HG02870 (cell line): ENCODE results near the gene TYK2.
"Not testable (repeated sequence)": the region's sequence is repeated elsewhere in the genome, so short reads cannot be mapped to it uniquely, and the experiment has no call there.

Experiments used
- ATAC-seq: cut with Tn5 transposase; IDR thresholded peaks from one replicate; pipeline ENCODE4 v1.9.1; 2021; ENCODE audit warnings: mild to moderate bottlenecking, moderate library complexity; ENCODE audit not compliant: unreplicated experiment

The TYK2 gene

DNA sequence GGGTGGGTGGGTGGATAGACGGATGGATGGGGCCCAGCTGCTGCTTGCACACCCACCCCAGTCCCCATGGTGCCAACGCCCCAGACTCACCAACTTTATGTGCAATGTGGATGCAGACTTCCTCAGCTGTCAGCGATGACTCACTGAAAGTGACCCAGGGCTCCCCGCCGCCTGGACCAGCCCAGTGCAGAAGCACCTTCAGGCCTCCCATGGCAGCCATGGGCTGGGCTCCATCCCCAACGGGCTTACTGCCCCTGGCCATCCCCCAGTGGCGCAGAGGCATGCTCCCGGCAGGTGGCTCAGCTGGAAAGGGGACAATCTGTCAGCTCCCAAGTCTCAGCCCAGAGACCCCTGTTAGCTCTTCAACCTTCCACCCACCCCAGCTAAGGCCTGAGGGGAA lies 2.2 kb downstream of the TYK2 start:
- ATAC-seq: no peak

DNA sequence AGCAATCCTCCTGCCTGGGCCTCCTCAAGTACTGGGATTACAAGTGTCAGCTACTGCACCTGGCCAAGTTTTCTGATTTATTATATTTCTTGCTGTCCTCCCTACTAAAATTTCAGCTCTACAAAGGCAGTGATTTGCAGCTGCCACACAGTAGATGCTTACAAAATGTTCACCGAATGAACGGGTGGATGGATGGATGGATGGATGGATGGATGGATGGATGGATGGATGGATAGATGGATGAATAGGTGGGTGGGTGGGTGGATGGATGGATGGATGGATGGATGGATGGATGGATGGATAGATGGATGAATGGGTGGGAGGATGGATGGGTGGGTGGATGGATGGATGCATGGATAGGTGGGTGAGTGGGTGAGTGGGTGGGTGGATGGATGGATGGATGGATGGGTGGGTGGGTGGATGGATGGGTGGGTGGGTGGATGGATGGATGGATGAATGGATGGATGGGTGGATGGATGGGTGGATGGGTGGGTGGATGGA lies 3.2 kb downstream of the TYK2 start:
- not testable (repeated sequence) for ATAC-seq

DNA sequence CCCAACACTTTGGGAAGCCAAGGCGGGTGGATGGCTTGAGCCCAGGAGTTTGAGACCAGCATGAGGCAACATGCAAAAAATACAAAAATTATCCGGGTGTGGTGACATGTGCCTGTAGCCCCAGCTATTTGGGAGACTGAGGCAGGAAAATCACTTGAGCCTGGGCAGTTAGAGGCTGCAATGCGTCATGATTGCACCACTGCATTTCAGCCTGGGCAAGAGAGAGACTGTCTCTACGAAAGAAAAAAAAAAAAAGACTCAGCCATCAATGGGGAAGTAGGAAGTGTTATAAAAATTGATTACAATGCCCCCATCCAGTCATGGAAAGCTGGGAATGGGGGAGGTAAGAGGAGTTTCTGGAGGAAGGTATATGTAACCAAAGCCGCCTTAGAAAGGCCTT lies 5.4 kb downstream of the TYK2 start:
- ATAC-seq: no peak

DNA sequence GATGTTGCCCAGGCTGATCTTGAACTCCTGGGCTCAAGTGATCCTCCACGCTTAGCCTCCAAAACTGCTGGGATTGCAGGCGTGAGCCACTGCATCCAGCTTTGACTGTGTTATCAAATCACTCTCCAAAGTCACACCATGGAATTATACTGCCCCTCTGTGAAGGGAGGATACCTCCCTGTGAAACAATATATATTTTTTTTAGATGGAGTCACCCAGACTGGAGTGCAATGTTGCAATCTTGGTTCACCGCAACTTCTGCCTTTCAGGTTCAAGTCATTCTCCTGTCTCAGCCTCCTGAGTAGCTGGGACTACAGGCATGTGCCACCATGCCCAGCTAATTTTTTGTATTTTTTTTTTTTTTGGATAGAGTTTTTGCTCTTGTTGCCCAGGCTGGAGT lies 7.7 kb downstream of the TYK2 start:
- ATAC-seq: no peak

DNA sequence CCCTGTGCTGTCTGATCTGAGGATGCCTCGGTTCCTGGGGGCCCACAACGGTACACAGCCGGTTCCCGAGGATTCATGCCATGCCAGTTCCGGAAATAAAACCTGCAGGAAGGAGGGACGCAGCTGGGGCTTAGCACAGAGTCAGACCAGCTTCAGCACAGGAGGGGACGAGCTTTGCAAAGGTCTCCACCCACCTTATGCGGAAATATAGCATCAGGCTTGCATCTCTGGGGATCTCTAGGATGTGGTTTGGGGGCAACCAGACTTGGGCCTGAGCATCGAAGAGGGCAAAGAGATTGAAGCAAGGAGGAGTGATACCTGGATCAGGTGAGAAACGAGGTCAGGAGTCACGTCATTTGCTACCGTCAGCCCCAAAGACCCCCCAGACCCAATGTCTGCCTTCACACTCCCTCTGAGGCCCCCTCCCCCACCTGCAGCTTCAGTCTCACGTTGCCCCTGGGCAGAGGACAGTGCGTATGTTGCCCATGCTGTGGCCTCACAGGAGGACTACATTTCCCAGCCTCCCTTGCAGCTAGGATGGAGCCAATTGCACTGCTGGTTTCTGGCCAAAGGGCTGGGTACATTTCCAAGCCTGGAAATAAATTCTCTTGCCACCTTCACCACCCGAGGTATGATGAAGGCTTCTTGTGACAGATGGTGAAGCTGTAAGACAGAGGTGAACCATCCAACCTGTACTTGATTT lies 12.1 kb downstream of the TYK2 start:
- ATAC-seq: no peak

DNA sequence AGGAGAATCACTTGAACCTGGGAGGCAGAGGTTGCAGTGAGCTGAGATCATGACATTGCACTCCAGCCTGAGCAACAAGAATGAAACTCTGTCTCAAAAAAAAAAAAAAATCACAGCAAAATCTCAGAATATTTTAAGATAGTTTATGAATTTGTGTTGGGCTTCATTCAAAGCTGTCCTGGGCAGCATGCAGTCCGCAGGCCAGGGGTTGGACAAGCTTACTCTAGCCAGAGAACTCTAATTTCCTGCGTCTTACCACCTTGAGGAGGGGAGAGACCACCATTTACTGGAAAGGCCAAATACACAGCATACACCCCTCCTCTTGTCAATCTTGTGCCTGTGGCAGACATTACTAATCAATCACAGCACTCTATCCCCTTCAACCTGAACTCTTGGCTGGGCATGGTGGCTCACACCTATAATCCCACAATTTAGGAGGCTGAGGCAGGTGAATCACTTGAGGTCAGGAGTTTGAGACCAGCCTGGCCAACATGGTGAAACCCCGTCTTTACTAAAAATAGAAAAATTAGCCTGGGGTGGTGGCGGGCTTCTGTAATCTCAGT lies 13.3 kb downstream of the TYK2 start:
- ATAC-seq: not testable (repeated sequence)

DNA sequence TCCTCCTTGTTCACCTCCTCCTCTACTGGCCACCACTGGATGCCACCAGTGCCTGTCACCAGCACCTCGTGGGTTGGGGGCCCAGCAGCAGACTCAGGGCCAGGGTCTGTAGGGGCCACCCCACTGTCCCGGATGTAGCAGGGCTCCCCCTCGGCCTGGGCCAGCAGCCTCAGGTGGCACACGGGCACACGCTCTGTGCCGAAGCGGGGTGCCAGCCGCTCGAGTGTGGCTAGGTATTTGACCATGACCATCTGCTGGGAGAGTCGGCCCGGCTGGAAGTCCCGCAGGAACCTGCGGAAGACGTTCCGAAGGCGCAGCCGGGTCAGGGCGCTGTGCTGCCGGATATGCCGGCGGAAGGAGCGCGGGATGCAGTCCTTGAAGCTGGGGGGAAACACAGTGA lies 14.9 kb downstream of the TYK2 start:
- no peak for ATAC-seq

DNA sequence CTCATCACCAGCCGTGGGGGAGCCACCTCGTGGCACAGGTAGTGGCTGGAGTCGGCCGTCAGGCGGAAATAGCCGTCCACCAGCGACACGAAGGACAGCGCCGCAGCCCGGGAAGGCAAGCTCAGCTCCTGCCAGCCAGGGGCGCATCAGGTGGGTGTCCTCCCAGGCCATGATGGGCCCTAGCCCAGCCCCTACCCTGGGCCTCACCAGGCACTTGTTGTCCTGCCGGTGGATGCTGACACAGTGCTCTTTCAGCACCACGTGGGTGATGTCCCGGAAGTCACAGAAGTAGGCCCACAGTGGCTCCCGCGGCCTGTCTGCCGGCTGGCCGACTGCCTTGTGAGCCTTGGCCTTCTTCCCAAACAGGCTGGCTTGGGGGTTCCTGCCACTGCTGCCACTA lies 15.7 kb downstream of the TYK2 start:
- ATAC-seq: no peak

DNA sequence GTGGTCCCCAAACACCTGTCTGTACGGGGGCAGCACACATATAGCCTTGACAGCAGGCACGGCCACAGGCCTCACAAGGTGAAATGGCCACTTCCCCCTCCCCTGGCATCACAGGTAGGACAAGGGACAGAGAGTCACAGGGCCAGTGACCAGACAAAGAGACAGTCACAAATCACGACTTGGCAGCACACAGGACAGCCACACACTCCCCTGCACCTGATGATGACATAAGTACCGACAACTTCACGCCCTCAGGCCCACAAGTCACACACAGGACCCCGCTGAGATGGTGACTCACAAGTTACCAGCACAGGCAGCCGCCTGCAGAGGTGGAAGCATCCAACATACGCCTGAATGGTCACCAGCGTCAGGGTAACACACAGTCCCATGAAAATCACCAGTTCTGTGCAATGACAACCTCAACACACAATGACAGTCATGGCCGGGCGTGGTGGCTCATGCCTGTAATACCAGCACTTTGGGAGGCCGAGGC lies 16.5 kb downstream of the TYK2 start:
- no peak for ATAC-seq

DNA sequence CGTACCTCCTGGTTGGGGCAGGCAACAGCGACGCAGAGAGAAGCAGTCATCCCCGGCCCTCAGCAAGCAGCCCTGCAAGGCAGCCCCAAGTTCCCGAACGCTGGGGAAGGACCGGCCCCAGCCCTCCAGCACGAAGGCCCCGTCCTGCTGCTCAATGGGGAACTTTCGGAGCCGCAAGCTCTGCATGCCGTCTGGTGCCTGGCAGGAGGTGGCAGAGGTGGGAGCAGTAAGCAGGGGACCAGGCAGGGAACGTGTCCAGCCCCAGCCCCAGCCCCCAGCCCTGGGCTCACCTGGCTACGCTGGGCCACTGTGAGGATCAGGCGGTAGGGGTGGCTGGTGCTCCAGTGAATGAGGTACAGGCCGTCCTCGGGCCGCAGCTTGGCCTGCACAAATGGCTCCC lies 18.1 kb downstream of the TYK2 start:
- ATAC-seq: no peak

DNA sequence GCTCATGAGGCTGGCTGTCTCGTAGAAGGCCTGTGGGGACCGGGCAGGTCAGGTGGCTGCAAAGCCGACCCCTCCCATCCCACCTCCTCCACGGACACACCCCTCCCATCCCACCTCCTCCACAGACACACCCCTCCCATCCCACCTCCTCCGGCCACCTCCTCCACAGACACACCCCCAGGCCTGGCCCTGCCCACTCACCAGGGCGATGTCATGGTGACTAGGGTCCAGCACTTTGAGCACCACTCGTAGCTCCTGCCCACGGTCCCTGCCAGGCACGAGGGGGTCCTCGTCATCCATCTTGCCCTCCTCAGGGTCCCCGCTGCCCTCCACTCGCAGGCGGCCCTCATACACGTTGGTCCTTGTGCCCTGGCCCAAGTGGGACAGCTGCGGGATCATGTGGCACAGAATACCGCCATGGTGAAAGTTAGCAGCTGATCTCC lies 18.8 kb downstream of the TYK2 start:
- no peak for ATAC-seq

DNA sequence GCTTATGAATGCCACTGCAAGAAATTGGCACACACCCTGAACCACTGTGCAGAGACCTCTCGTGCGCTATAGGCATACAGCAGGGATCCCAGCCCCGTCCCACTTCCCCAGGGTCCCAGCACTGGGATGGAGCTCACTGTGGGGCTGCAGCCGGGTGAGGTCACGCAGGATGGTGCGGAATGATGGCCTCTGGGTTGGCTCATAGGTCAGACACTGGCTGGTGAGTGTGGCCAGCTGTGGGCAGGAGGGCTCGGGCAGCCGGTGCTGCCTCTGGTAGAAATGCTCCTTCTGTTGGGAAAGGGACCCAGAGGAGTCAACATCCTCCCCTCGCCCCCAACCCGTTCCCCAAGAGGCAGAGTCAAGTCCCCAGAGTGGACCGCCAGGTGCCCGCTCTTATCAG lies 23.9 kb downstream of the TYK2 start:
- no peak for ATAC-seq

DNA sequence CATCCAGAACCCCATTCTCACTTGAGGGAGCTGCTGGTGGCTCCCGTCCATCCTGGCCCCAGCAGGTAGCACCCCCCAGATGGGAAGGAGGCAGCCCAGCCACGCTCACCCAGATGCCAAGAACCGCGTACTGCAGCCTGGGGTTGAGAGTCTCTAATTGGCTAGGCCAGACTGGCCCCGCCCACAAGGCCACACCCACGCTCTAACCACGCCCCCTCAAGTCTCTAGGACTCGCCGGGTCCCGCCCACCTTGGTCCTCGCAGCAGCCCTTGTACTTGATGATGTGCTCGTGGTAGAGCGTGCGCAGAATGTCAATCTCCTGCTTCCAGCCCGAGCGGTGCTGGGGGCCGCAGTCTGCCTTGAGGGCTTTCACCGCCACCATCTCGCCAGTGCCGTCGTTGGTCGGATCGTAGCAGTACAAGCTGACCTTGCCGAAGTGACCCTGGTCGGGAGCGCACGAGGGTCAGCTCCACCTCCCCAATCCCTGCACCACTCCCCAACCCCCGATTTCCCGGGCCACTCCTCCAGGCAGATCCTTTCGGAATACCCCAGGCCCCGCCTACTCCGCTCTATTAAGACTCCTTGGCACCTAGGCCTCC lies 26.5 kb downstream of the TYK2 start:
- no peak for ATAC-seq

DNA sequence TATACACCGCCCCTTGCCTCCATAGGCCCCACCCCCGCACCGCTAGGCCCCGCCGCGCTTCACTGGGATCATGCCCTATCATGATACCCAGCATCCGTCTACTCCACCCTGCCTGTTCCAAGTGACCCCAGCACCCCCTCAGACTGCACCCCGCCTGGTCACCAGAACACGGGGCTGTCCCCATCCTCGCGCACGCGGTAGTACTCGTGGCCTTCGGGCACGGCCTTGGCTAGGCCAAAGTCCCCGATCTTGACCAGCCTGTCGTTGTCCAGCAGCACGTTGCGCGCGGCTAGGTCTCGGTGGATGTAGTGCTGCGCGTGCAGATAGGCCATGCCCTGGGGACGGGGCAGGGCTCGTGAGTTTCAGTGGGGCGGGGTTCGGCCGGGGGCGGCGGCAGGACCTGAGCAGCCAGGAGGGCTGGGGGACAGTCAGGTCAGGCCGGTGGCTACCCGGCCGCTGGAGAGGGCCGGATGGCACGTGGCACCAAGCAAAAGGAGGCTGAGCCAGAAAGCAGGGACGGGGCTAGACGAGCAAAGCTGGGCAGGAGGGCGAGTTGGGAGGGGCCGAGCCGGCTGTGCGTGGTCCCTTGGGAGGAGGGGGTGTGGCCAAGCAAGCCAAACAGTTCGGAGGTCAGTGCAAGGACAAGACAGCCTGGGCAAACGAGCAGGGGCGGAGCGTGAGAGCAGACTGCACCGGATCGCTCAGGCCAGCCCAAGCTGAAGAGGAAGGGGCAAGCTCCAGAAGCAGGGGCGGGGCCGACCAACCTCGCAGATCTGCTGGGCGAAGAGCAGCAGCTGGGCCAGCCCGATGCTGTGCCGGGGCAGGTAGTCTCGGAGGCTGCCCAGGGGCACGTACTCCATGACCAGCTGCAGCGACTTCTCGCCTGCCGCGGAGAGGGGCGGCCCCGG lies 27.4 kb downstream of the TYK2 start:
- no peak for ATAC-seq

DNA sequence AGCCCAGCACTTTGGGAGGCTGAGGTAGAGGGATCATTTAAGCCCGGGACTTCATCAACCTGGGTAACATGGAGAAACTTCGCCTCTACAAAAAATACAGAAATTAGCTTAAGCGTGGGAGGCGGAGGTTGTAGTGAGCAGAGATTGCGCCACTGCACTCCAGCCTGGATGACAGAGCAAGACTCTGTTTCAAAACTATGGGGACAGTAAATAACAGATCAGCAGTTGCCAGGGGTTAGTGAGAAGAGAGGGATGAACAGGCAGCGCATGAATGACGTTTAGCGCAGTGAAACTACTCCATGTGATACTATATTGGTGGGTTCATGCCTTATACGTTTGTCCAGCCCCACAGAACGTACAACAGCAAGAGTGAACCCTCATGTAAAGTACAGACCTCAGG lies 33.9 kb downstream of the TYK2 start:
- no peak for ATAC-seq

DNA sequence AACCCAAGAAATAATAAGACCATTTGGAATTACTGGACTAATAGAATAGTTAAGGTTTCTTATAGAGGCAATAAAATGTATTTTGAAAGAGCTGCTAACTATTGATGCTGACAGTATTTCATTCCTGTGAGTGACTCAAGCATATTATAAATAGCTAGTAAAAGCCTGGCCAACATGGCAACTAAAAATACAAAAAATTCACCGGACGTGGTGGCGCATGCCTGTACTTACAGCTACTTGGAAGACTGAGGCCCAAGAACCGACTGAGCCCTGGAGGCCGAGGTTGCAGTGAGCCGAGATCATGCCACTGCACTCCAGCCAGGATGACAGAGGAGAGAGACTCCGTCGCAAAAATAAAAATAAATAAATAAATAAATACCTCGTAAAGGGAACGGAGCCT lies 35.6 kb downstream of the TYK2 start:
- no peak for ATAC-seq

DNA sequence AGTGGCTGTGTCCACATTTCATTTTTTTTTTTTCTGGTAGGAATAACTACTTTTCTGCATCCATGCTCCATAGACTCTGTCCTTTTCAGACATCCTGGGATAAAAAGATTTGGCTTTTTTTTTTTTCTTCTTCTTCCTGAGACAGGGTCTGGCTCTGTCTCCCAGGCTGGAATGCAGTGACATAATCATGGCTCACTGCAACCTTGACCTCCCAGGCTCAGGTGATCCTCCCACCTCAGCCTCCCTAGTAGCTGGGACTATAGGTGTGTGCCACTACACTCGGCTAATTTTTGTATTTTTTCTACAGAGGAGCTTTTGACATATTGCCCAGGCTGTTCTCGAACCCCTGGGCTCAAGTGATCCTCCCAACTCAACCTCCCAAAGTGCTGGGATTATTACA lies 36.9 kb downstream of the TYK2 start:
- no peak for ATAC-seq

DNA sequence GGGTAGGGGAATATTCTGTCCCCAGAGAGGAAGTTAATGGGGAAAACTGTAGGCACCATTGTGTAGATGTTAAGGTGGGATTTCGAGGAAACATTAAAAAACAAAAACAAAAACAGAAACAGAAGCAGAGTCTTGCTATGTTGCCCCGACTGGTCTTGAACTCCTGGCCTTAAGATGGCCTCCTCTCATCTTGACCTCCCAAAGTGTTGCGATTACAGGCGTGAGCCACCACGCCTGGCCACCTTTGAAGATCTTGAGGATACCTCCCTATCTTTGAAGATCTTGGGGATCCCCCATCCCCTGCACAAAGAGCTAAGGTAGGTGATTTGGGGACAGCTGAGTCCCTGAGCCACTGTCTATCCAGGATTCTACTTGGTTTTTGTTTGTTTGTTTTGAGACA lies 40.4 kb downstream of the TYK2 start:
- no peak for ATAC-seq

DNA sequence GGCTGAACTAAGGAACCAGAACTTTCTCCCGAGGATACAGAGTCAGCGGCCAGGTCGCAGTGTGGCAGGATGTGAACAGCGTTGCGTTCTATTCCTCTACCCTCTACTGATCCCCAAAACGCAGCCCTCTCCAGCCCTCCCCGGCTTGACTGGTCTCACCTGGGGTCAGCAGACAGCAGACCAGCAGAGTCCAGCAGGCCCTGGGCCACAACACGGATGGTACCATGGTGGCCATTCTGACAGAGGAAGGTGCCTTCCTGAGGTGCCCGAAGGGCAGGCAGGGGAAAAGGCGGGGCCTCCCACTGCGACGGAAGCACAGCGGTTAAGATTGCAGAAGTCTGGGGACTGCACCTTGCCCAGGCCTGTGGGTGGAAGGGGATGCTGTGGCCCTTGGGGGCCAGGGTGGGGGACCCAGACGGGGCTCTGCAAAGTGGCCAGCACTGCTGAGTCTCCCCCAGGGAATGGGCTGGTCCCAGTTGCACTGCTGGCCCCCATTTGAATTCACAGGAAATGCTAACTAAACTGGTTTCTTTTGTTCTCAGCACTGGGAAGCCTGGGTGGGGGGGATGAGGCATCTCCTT lies 40.9 kb downstream of the TYK2 start, which contains the start of gene ICAM3:
ICAM3 (minus strand) TSS at position 245 of the 581 bp plus-strand sequence; CDS start at position 235, 10 bp downstream.
- ATAC-seq: no peak

DNA sequence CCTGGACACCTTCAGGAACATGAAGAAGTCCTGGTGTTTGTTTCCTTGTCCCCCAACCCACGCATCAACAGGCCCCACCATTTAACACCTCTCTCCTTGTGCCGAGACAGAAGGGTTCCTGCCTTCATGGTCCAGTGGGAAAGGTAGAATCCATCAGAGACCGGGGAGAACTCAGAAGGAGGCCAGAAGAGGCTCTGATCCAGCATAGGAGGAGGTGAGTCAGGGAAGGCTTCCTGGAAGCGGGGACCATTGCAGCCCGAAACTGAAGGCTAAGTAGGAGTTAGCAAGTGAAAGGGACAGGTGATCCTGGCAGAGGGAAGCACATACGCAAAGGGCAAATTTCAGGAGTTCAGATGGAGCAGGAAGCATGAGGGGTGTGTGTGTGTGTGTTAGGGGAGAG lies 41.4 kb downstream of the TYK2 start:
- ATAC-seq: no peak

DNA sequence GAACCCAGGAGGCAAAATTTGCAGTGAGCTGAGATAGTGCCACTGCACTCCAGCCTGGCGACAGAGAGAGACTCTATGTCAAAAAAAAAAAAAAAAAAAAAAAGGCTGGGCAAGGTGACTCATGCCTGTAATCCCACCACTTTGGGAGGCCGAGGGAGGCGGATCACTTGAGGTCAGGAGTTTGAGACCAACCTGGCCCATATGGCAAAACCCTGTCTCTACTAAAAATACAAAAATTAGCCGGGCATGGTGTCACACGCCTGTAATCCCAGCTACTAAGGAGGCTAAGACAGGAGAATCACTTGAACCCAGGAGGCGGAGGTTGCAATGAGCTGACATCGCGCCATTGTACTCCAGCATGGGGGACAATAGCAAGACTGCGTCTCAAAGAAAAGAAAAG lies 43.6 kb downstream of the TYK2 start:
- not testable (repeated sequence) for ATAC-seq
